GM23338 (cell line): ENCODE data around the gene CCNY. TPM values are rescaled to one million over a fixed set of nuclear protein-coding genes. Genes with fewer than 3 reads are reported as not detected.

ENCODE experiments used
- ATAC-seq: fragments of 200-7000 bp; cut with Tn5 transposase; 3 replicates; pipeline ENCODE4 v1.9.1; 2020
- DNase-seq: peaks from one replicate; pipeline ENCODE4 v3.0.0-alpha.2; 2015; ENCODE audit warnings: low spot score
- H2AFZ ChIP-seq: fragments of 200-600 bp; sonication (generic); 2 replicates; pipeline ENCODE4 v1.8.0; 2016; ENCODE audit warnings: antibody characterized with exemption, mild to moderate bottlenecking, moderate library complexity
- H3F3A ChIP-seq: fragments of 200-600 bp; sonication (generic); replicated peaks from 2 replicates; pipeline ENCODE4 v1.8.0; 2017; ENCODE audit warnings: antibody characterized with exemption, mixed run types, low read depth
- H3K27ac ChIP-seq: fragments of 200-600 bp; sonication (generic); 2 replicates; pipeline ENCODE4 v1.6.1; 2016; ENCODE audit warnings: low read depth
- H3K27me3 ChIP-seq: fragments of 200-600 bp; sonication (generic); 2 replicates; pipeline ENCODE4 v1.8.0; 2016; ENCODE audit warnings: mild to moderate bottlenecking, mixed run types, moderate library complexity; ENCODE audit not compliant: insufficient read depth
- H3K36me3 ChIP-seq: fragments of 200-600 bp; sonication (generic); 2 replicates; pipeline ENCODE4 v1.8.0; 2016; ENCODE audit warnings: mild to moderate bottlenecking; ENCODE audit not compliant: insufficient read depth
- H3K4me1 ChIP-seq: fragments of 200-600 bp; sonication (generic); 2 replicates; pipeline ENCODE4 v1.8.0; 2016; ENCODE audit warnings: mild to moderate bottlenecking, moderate library complexity; ENCODE audit not compliant: insufficient read depth
- H3K4me2 ChIP-seq: fragments of 200-600 bp; sonication (generic); 2 replicates; pipeline ENCODE4 v1.7.1; 2017; ENCODE audit warnings: mixed run types
- H3K4me3 ChIP-seq: fragments of 200-600 bp; sonication (generic); 2 replicates; pipeline ENCODE4 v1.6.1; 2016; ENCODE audit warnings: mixed run types
- H3K79me2 ChIP-seq: fragments of 200-600 bp; sonication (generic); replicated peaks from 2 replicates; pipeline ENCODE4 v1.8.0; 2017; ENCODE audit warnings: mild to moderate bottlenecking; ENCODE audit not compliant: insufficient read depth
- H3K9me2 ChIP-seq: fragments of 200-600 bp; sonication (generic); 2 replicates; pipeline ENCODE4 v1.8.0; 2017; ENCODE audit not compliant: insufficient read depth
- H4K20me1 ChIP-seq: fragments of 200-600 bp; sonication (generic); replicated peaks from 2 replicates; pipeline ENCODE4 v1.8.0; 2017; ENCODE audit warnings: mild to moderate bottlenecking; ENCODE audit not compliant: insufficient read depth
- H3K27ac Mint-ChIP-seq: 2 replicates; pipeline ENCODE4 v1.8.0; 2020; ENCODE audit warnings: inconsistent platforms, mild to moderate bottlenecking, moderate library complexity, mixed read lengths
- H3K27me3 Mint-ChIP-seq: 3 replicates; pipeline ENCODE4 v1.8.0; 2022; ENCODE audit warnings: low read depth, mild to moderate bottlenecking, moderate library complexity, mixed read lengths, inconsistent platforms; ENCODE audit not compliant: insufficient read depth, poor library complexity
- H3K36me3 Mint-ChIP-seq: 3 replicates; pipeline ENCODE4 v1.8.0; 2021; ENCODE audit warnings: low read depth, mild to moderate bottlenecking, inconsistent platforms, moderate library complexity, mixed read lengths
- H3K4me1 Mint-ChIP-seq: 3 replicates; pipeline ENCODE4 v1.8.0; 2020; ENCODE audit warnings: mild to moderate bottlenecking, inconsistent platforms, mixed read lengths
- H3K4me3 Mint-ChIP-seq: 3 replicates; pipeline ENCODE4 v1.8.0; 2021; ENCODE audit warnings: moderate library complexity, mild to moderate bottlenecking, inconsistent platforms, mixed read lengths
- H3K9me3 Mint-ChIP-seq: 3 replicates; pipeline ENCODE4 v1.8.0; 2020; ENCODE audit warnings: moderate library complexity, mild to moderate bottlenecking, inconsistent platforms, mixed read lengths
- CREB1 ChIP-seq: fragments of 250-450 bp; sonication (Bioruptor Pico); IDR thresholded peaks from 2 replicates; pipeline ENCODE4 v1.5.0; 2020; ENCODE audit warnings: low read depth, mild to moderate bottlenecking, moderate library complexity
- EZH2 ChIP-seq: fragments of 200-600 bp; sonication (generic); IDR thresholded peaks from one replicate; pipeline ENCODE4 v1.8.0; 2017; ENCODE audit warnings: antibody characterized with exemption, mild to moderate bottlenecking, low read depth; ENCODE audit not compliant: unreplicated experiment
- EZH2phosphoT487 ChIP-seq: fragments of 200-600 bp; sonication (generic); IDR thresholded peaks from one replicate; pipeline ENCODE4 v1.8.1; 2018; ENCODE audit warnings: antibody characterized with exemption; ENCODE audit not compliant: unreplicated experiment
- JUNB ChIP-seq: IDR thresholded peaks from one replicate; pipeline ENCODE4 v1.6.1; 2016; ENCODE audit warnings: antibody characterized with exemption; ENCODE audit not compliant: unreplicated experiment
- NANOG ChIP-seq: IDR thresholded peaks from 2 replicates; pipeline ENCODE4 v1.6.1; 2016; ENCODE audit warnings: antibody characterized with exemption, borderline replicate concordance
- POLR2AphosphoS5 ChIP-seq: IDR thresholded peaks from 2 replicates; pipeline ENCODE4 v1.6.1; 2016; ENCODE audit warnings: antibody characterized with exemption, low read depth
- STAT1 ChIP-seq: IDR thresholded peaks from one replicate; pipeline ENCODE4 v1.6.1; 2016; ENCODE audit warnings: antibody characterized with exemption; ENCODE audit not compliant: unreplicated experiment
- ZNF114 ChIP-seq: fragments of 250-450 bp; sonication (Bioruptor Pico); IDR thresholded peaks from 2 replicates; pipeline ENCODE4 v1.5.0; 2020; ENCODE audit warnings: mild to moderate bottlenecking, moderate library complexity
- ZNF331 ChIP-seq: fragments of 250-450 bp; sonication (Bioruptor Pico); IDR thresholded peaks from 2 replicates; pipeline ENCODE4 v1.5.0; 2020; ENCODE audit warnings: low read depth, mild to moderate bottlenecking, moderate library complexity
- ZNF462 ChIP-seq: fragments of 250-450 bp; sonication (Bioruptor Pico); IDR thresholded peaks from 2 replicates; pipeline ENCODE4 v1.5.0; 2020; ENCODE audit warnings: mild to moderate bottlenecking, moderate library complexity
- polyA plus RNA-seq: library from polyadenylated mRNA; unstranded; fragments of >200 nt; fragmentation: Nextera tagmentation; extraction: Ambion mirVana; gene quantifications from 2 replicates; pipeline ENCODE4 v1.2.1, GENCODE V29; 2016
- total RNA-seq: library from RNA; depleted of rRNA; stranded (reverse); fragments of >200 nt; shearing (Covaris generic); gene quantifications from 2 replicates; pipeline ENCODE4 v1.2.3, GENCODE V29; 2014
- TF ChIP-seq, protein P1 (sequence below): IDR thresholded peaks from one replicate; pipeline ENCODE4 v1.6.1; 2018; ENCODE audit warnings: antibody characterized with exemption; ENCODE audit not compliant: unreplicated experiment
- TF ChIP-seq, protein P2 (sequence below): IDR thresholded peaks from 2 replicates; pipeline ENCODE4 v1.6.1; 2016; ENCODE audit warnings: antibody characterized with exemption
- TF ChIP-seq, protein P3 (sequence below), 2 experiments: fragments of 200-600 bp in 1 of 2; sonication (generic) in 1 of 2; conservative IDR thresholded peaks; 2 replicates each; pipeline versions ENCODE4 v1.5.1 to v1.6.1; 2016 to 2017; ENCODE audit warnings: antibody characterized with exemption in 2 of 2, low read depth in 2 of 2, mild to moderate bottlenecking in 2 of 2, moderate library complexity in 1 of 2

CCNY gene
- total and polyA plus RNA-seq, 2 experiments from 2014 or later = 14.2 to 29.0 TPM

DNA sequence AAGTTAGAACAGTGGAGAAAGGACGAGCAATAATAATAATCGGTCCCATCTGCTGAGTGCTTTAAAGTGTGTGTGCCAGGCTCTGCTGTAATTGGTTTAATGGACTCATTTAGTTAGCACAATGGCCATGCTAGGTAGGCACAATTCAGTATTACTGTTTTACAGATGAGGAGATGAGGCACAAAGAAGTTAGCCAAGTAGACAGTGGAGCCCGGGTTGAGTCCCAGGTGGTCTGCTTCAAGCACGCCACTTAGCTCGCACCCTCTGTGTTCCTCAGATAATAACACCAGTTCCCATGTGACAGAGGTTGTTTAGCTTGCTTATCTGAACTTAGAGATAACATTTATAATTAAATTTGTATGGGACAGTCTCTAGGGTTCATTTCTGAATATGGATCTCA, 167.3 kb downstream of the CCNY start:
- Mint-ChIP-seq H3K4me1 (peaks cover 37% of the 10 kb centered on the region), H3K9me3 (no peaks in the 10 kb centered on the region), H3K36me3 (no peaks in the 10 kb centered on the region), H3K27me3 (no peaks in the 10 kb centered on the region), H3K27ac (no peak overlapping the region), H3K4me3 (no peak overlapping the region)
- no peaks in the 10 kb centered on the region for H3K36me3 ChIP-seq
- H3F3A ChIP-seq = no peaks in the 10 kb centered on the region
- ATAC-seq (no peak), DNase-seq (no peak)
- peaks cover 22% of the 10 kb centered on the region; the same call in 1 of the 2 replicates for H3K4me1 ChIP-seq
- H3K27ac ChIP-seq = no peak overlapping the region; the same call in 1 of the 2 replicates
- TF ChIP-seq POLR2AphosphoS5 (no peak), EZH2phosphoT487 (no peak), CREB1 (no peak), ZNF114 (CRISPR knock-in tag) (no peak), ZNF331 (CRISPR knock-in tag) (no peak), NANOG (no peak), STAT1 (no peak), ZNF462 (CRISPR knock-in tag) (no peak), EZH2 (no peak), JUNB (no peak)
- TF ChIP-seq, protein P1, sequence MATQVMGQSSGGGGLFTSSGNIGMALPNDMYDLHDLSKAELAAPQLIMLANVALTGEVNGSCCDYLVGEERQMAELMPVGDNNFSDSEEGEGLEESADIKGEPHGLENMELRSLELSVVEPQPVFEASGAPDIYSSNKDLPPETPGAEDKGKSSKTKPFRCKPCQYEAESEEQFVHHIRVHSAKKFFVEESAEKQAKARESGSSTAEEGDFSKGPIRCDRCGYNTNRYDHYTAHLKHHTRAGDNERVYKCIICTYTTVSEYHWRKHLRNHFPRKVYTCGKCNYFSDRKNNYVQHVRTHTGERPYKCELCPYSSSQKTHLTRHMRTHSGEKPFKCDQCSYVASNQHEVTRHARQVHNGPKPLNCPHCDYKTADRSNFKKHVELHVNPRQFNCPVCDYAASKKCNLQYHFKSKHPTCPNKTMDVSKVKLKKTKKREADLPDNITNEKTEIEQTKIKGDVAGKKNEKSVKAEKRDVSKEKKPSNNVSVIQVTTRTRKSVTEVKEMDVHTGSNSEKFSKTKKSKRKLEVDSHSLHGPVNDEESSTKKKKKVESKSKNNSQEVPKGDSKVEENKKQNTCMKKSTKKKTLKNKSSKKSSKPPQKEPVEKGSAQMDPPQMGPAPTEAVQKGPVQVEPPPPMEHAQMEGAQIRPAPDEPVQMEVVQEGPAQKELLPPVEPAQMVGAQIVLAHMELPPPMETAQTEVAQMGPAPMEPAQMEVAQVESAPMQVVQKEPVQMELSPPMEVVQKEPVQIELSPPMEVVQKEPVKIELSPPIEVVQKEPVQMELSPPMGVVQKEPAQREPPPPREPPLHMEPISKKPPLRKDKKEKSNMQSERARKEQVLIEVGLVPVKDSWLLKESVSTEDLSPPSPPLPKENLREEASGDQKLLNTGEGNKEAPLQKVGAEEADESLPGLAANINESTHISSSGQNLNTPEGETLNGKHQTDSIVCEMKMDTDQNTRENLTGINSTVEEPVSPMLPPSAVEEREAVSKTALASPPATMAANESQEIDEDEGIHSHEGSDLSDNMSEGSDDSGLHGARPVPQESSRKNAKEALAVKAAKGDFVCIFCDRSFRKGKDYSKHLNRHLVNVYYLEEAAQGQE = no peak
- TF ChIP-seq, protein P2, sequence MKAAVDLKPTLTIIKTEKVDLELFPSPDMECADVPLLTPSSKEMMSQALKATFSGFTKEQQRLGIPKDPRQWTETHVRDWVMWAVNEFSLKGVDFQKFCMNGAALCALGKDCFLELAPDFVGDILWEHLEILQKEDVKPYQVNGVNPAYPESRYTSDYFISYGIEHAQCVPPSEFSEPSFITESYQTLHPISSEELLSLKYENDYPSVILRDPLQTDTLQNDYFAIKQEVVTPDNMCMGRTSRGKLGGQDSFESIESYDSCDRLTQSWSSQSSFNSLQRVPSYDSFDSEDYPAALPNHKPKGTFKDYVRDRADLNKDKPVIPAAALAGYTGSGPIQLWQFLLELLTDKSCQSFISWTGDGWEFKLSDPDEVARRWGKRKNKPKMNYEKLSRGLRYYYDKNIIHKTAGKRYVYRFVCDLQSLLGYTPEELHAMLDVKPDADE = no peak
- TF ChIP-seq, protein P3, sequence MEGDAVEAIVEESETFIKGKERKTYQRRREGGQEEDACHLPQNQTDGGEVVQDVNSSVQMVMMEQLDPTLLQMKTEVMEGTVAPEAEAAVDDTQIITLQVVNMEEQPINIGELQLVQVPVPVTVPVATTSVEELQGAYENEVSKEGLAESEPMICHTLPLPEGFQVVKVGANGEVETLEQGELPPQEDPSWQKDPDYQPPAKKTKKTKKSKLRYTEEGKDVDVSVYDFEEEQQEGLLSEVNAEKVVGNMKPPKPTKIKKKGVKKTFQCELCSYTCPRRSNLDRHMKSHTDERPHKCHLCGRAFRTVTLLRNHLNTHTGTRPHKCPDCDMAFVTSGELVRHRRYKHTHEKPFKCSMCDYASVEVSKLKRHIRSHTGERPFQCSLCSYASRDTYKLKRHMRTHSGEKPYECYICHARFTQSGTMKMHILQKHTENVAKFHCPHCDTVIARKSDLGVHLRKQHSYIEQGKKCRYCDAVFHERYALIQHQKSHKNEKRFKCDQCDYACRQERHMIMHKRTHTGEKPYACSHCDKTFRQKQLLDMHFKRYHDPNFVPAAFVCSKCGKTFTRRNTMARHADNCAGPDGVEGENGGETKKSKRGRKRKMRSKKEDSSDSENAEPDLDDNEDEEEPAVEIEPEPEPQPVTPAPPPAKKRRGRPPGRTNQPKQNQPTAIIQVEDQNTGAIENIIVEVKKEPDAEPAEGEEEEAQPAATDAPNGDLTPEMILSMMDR (conservative IDR thresholded peaks at IDR 0.05; ENCODE audit: low read depth in 2 of 2) = no peak
- H4K20me1 ChIP-seq = no peaks in the 10 kb centered on the region; the same call in 1 of the 2 replicates
- H3K27me3 ChIP-seq = no peaks in the 10 kb centered on the region
- H3K79me2 ChIP-seq = peaks cover 12% of the 10 kb centered on the region
- no peak overlapping the region for H3K4me2 ChIP-seq
- no peak overlapping the region for H2AFZ ChIP-seq
- no peaks in the 10 kb centered on the region for H3K9me2 ChIP-seq
- H3K4me3 ChIP-seq = no peak overlapping the region
